ENCODE measurements around the gene KRT25. TPM values are rescaled to one million over a fixed set of nuclear protein-coding genes. Genes with fewer than 3 reads are reported as not detected.

The KRT25 gene
- polyA plus RNA-seq, 1 donor from 2014 or later, result 0.19 TPM

DNA sequence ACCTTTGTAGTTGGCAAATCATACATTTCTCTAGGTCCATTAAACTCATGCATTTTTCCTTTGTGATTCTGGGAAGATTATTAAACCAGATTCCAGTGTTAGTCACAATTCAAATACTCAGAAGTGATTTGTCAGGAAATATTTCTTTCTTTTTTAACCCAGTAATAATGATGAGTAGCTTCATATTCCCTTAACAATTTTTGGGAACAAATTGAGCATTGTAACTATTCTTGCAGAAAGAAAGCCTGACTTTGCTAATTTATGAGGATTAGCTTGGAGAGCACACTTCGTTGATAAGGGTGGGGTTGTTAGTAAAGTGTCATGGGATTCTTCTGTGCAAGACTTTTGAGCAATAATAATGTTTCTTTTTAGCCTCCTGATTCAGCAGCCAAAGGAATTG is 32.9 kb downstream of the KRT25 start:
- no peaks in the 10 kb centered on the region for H3K9me2 ChIP-seq (ENCODE audit: insufficient read depth, low read length)
- H3K79me2 ChIP-seq (replicated peaks; ENCODE audit: insufficient read depth, low read length), result no peaks in the 10 kb centered on the region
- TF ChIP-seq MXI1 (conservative IDR thresholded peaks at IDR 0.05; ENCODE audit: poor library complexity, severe bottlenecking) (no peak), SMC3 (conservative IDR thresholded peaks at IDR 0.05; ENCODE audit: poor library complexity) (no peak), RAD21 (conservative IDR thresholded peaks at IDR 0.05) (no peak)
- H3K4me3 ChIP-seq (ENCODE audit: low read length), result no peak overlapping the region
- H3K4me2 ChIP-seq (ENCODE audit: low read length), result no peak overlapping the region
- H2AFZ ChIP-seq (ENCODE audit: low read depth, low read length), result no peak overlapping the region
- no peaks in the 10 kb centered on the region for H3K36me3 ChIP-seq (ENCODE audit: insufficient read depth, low read length)
- no peaks in the 10 kb centered on the region for H4K20me1 ChIP-seq (ENCODE audit: insufficient read depth)
- H3F3A ChIP-seq (ENCODE audit: insufficient read depth, low read length, poor library complexity, severe bottlenecking), result no peaks in the 10 kb centered on the region
- H3K9ac ChIP-seq (ENCODE audit: low read length), result no peak overlapping the region
- H3K27ac ChIP-seq (ENCODE audit: low read length), result no peak overlapping the region
- H3K9me3 ChIP-seq (ENCODE audit: low read length), result no peaks in the 10 kb centered on the region
- H3K27me3 ChIP-seq (ENCODE audit: insufficient read depth, low read depth, low read length), result no peaks in the 10 kb centered on the region

DNA sequence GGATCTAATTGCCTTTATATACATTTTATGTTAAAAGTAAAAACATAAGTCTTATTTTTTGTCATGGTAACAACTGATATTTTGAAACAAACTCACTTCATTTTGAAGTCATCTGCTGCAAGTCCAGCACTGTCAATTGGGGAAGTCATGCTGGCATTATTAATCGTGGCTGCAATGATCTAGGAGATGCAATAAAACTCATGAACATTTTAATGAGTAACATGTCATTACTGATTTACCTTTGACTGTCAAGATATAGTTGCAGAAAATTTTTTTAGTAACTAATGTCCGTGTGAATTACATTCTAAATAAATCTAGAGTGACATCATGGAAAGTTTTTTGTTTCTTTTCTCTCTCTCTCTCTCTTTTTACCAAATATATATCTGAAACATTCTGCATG is 34.2 kb downstream of the KRT25 start:
- H3K36me3 ChIP-seq (ENCODE audit: insufficient read depth, low read length), result no peaks in the 10 kb centered on the region
- H3K4me2 ChIP-seq (ENCODE audit: low read length), result no peak overlapping the region
- no peak overlapping the region for H3K4me3 ChIP-seq (ENCODE audit: low read length)
- H3K9ac ChIP-seq (ENCODE audit: low read length), result no peak overlapping the region
- no peaks in the 10 kb centered on the region for H4K20me1 ChIP-seq (ENCODE audit: insufficient read depth)
- H3K79me2 ChIP-seq (replicated peaks; ENCODE audit: insufficient read depth, low read length), result no peaks in the 10 kb centered on the region
- H3K9me3 ChIP-seq (ENCODE audit: low read length), result no peaks in the 10 kb centered on the region
- no peaks in the 10 kb centered on the region for H3K9me2 ChIP-seq (ENCODE audit: insufficient read depth, low read length)
- H3K27me3 ChIP-seq (ENCODE audit: insufficient read depth, low read depth, low read length), result no peaks in the 10 kb centered on the region
- H3F3A ChIP-seq (ENCODE audit: insufficient read depth, low read length, poor library complexity, severe bottlenecking), result no peaks in the 10 kb centered on the region
- no peak overlapping the region for H2AFZ ChIP-seq (ENCODE audit: low read depth, low read length)
- H3K27ac ChIP-seq (ENCODE audit: low read length), result no peak overlapping the region
- no peak for TF ChIP-seq EP300 (conservative IDR thresholded peaks at IDR 0.05; ENCODE audit: poor library complexity, severe bottlenecking)
- no peak for TF ChIP-seq MXI1 (conservative IDR thresholded peaks at IDR 0.05; ENCODE audit: poor library complexity, severe bottlenecking)
- TF ChIP-seq, protein P1, sequence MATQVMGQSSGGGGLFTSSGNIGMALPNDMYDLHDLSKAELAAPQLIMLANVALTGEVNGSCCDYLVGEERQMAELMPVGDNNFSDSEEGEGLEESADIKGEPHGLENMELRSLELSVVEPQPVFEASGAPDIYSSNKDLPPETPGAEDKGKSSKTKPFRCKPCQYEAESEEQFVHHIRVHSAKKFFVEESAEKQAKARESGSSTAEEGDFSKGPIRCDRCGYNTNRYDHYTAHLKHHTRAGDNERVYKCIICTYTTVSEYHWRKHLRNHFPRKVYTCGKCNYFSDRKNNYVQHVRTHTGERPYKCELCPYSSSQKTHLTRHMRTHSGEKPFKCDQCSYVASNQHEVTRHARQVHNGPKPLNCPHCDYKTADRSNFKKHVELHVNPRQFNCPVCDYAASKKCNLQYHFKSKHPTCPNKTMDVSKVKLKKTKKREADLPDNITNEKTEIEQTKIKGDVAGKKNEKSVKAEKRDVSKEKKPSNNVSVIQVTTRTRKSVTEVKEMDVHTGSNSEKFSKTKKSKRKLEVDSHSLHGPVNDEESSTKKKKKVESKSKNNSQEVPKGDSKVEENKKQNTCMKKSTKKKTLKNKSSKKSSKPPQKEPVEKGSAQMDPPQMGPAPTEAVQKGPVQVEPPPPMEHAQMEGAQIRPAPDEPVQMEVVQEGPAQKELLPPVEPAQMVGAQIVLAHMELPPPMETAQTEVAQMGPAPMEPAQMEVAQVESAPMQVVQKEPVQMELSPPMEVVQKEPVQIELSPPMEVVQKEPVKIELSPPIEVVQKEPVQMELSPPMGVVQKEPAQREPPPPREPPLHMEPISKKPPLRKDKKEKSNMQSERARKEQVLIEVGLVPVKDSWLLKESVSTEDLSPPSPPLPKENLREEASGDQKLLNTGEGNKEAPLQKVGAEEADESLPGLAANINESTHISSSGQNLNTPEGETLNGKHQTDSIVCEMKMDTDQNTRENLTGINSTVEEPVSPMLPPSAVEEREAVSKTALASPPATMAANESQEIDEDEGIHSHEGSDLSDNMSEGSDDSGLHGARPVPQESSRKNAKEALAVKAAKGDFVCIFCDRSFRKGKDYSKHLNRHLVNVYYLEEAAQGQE (IDR thresholded peaks at IDR 0.05; ENCODE audit: borderline replicate concordance), result no peak
- TF ChIP-seq EZH2 (IDR thresholded peaks at IDR 0.05; ENCODE audit: borderline replicate concordance, insufficient read depth, low read length, poor library complexity, severe bottlenecking), result no peak

DNA sequence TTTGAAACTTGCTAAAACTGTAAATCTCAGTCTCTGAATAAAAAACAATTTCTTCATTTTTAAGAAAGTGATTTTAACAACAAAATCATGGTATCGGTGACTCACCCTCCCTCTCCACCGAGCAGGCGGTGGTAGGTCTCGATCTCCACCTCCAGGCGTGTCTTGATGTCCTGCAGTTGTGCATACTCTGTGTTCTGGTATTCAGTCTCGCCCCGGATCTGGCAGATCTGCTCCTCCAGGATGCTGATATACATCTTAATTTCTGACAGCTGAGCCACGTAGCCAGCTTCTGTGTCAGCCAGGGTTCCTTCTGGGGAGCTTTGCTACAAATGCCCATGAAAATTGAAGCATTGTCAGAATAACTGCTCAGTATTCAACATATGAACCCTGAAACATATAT is 36.2 kb downstream of the KRT25 start:
- Histone ChIP-seq H4K20me1 (ENCODE audit: insufficient read depth) (no peaks in the 10 kb centered on the region), H3F3A (ENCODE audit: insufficient read depth, low read length, poor library complexity, severe bottlenecking) (no peaks in the 10 kb centered on the region), H3K9me2 (ENCODE audit: insufficient read depth, low read length) (no peaks in the 10 kb centered on the region), H3K27ac (ENCODE audit: low read length) (no peak overlapping the region), H2AFZ (ENCODE audit: low read depth, low read length) (no peak overlapping the region), H3K9me3 (ENCODE audit: low read length) (no peaks in the 10 kb centered on the region), H3K4me2 (ENCODE audit: low read length) (no peak overlapping the region), H3K27me3 (ENCODE audit: insufficient read depth, low read depth, low read length) (no peaks in the 10 kb centered on the region), H3K79me2 (replicated peaks; ENCODE audit: insufficient read depth, low read length) (no peaks in the 10 kb centered on the region), H3K36me3 (ENCODE audit: insufficient read depth, low read length) (no peaks in the 10 kb centered on the region), H3K9ac (ENCODE audit: low read length) (no peak overlapping the region), H3K4me3 (ENCODE audit: low read length) (no peak overlapping the region)
- TF ChIP-seq EP300 (conservative IDR thresholded peaks at IDR 0.05; ENCODE audit: poor library complexity, severe bottlenecking), result no peak
